Hematopoietic multipotent progenitor cell treated with erythropoietin and hydrocortisone succinate and interleukin-3 and kit ligand, for 15 days (in vitro differentiated cells): ENCODE measurements around the gene PEG3.
"Not testable (repeated sequence)": the region's sequence is repeated elsewhere in the genome, so short reads cannot be mapped to it uniquely, and the experiment has no call there.

Experiments used
- DNase-seq: peaks from one replicate; pipeline ENCODE4 v3.0.0-alpha.2; 2015; ENCODE audit warnings: low spot score

Gene PEG3

DNA sequence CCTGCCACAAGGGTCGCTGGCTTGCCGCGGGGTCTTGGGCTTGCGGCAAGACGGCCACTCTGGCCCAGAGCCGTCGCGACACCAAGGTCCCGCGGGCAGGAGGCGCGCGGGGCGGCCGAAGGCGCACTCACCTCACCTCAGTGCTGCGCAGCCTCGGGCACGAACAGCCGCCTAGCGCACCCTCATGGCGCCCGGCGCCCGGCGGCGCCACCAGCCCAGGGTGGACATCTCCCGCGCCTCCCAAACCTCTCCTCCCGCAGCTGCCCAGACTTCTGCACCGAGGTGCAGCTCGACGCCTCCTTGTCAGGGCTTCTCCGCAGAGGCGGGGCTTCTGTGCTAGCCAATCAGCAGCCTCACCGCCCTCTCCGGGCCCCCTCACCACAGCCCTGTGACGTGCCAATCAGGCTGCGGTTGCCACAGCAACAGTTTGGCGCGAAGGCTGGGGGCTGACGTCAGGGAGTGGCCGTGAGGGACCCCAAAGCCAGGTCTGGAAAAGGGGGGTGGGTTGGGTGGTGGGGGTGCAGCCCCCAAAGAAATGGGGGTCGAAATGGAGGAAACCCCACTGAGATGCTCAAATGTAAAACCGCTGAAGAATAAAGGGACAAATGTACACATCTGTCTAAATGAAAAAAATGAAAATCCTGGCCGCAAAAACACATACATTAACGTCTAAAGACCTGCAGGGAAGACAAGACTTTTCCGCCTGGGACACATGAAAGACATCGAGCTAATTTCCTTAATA is at the start of gene PEG3, which contains the start of gene ZIM2:
PEG3 (minus strand) TSS at position 276 of the 742 bp plus-strand sequence. CDS start 16,071 bp downstream, outside the sequence.
ZIM2 (minus strand) TSS at position 276 of the 742 bp plus-strand sequence. CDS start 16,449 bp downstream, outside the sequence.
- no peak for DNase-seq

DNA sequence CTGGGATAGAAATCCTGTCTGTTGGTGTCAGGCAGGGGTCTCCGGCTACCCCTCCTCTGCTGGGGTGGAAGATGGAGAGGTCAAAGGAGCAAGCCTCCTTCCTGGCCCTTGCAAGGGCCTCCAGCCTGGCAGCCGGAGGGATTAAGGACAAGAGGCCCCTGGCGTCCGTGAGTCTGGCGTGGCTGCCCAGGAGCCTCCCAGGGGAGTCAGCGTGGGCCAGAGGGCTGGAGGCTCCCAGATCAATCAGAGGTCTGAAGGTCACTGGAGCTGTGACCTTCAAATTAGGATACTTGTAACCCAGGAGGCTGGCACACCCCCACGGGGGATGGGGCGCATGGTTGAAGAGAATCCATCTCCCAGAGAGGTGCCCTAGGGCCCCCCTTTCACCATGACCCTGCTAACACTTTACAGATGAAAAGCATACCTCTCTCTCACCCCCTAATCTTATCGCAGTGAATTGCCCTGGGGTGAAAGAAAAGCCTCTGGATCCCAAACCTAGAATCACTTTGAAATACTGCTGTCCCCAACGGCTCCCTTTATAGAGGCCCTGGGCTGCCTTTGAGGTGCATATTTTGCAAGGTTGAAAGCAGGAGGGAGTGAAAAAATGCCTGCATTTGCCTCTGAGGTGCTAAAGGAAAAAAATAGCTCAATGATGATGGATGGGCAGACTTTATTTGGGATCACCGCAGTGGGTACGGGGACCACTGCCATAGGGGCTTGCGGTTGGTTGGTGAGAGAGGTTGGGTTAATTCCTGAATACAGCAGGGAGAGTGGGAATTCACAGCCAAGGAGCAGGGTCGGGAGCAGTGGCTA is 44.9 kb upstream of the PEG3 start:
- no peak for DNase-seq

DNA sequence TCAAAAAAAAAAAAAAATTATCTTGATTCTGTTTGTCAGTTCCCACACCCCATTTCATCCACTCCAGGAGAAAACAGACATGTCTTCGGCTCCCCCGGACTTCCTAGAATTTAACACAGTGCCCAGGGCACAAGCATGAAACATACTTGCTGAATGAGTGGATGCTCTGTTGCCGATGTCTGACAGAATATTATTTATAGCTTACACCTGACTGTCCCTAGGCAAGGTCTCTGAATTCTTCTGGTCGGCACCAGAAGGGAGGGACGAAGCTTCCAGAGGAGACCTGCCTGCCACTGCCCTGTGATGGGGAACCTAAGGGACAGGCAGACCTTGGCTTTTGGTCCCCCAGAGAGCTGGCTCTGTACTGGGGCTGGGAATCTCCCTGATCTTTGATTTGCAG is 43.9 kb upstream of the PEG3 start:
- no peak for DNase-seq

DNA sequence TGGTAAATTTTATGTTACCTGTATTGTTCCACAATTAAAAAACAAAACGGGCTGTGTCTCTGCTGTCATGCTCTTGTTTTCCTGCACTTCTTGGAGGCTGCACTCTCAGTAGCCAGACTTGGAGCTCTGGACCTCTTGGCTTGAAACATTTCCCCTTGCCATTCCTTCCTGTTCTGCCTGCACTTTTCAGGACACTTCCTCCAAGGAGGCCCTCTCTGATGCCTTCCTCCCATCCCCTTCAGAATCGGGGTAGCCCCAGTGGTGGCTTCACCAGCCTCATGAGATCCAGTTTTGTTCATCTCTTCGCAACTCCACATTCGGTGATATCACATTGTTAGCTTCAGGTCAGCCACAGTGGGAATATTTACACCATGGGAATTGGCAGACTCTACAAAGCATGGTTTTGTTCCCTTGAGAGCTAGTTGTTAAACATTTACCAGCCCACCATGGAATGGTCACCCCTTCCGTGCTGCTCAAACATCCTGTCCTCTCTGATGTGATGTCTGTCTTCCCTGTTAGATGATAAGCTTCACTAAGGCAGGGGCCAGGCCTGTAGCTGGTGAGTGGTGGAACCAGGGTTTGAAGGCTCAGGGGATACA is 40.2 kb upstream of the PEG3 start:
- DNase-seq, result no peak

DNA sequence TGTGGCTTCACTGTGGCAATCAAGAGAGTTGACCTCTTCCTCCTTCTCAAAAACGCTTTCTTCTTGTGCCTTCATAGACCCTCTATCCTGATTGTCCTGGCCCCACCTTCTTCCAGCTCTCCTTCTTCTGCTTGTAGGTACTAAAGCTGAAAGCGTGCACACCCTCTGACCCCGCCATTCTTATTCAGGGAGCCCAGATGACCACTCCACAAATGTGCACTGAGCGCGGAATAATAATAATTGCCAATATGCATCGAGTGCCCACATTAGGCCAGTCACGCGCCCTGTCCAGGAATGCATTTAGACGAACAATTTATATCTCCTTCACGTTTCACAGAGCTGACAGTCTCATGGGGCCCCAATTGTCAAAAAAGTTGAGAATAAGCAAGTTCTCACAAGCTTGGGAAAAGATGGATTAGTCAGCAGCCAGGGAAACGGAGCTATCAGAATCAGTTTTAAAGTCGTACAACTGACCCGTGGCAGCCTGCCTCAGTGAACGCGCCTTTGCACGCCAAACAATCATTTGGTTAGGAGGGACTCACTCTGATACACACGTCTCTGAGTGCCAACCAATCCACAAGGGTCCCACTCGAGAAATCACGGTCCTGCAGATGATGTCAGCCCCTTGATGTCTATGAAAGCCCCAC is 36.7 kb upstream of the PEG3 start:
- no peak for DNase-seq

DNA sequence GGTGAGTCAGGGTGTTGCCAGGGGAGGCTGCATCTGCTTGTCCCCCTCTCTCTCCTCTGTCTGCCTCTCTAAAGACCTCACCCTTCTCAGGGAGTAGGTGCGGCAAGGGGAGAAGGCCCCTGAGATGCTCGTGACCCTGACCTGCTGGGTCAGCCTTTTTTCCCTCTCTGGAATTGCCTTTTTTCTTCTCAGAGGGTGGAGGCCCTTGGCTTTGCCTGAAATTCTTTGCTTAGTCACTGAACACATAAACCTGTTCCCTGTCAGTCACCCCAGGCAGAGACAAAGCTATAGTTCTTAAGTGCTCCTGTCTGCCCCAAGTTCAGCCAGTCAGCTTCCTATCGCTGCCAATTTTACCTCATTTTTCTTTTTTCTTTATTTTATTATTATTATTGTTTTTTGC is 35.2 kb upstream of the PEG3 start:
- no peak for DNase-seq

DNA sequence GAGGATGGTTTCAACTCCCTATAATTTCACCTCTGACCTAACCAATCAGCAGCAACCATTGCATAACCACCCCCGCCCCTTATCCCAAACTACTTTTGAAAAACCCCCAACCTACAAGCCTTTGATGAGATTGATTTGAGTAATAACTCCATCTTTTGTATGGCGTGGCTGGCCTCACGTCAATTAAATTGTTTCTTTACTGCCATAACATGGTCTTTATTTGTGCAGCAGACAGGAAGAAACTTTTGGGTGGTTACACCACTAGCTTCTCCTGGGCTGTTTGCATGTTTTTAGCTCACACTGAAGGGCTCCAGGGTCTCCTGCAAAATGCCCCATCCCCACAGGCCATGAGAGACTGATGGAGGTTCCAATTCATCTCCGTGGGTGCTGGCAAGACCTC is 34.0 kb upstream of the PEG3 start:
- no peak for DNase-seq

DNA sequence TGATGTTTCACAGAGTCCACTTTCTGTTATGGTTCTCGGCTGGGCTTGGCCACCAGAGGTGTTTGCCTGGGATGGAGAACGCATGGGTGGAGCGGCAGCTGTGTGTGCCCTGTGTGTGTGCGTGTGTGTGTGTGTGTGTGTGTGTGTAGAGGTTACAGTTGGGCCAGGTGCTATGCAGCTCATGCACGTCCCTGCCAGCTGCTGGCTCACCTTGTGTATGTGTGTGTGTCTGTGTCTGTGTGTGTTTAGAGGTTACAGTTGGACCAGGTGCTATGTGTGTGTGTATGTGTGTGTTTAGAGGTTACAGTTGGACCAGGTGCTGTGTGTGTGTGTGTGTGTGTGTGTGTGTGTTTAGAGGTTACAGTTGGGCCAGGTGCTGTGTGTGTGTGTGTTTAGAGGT is 33.0 kb upstream of the PEG3 start:
- DNase-seq, result no peak

DNA sequence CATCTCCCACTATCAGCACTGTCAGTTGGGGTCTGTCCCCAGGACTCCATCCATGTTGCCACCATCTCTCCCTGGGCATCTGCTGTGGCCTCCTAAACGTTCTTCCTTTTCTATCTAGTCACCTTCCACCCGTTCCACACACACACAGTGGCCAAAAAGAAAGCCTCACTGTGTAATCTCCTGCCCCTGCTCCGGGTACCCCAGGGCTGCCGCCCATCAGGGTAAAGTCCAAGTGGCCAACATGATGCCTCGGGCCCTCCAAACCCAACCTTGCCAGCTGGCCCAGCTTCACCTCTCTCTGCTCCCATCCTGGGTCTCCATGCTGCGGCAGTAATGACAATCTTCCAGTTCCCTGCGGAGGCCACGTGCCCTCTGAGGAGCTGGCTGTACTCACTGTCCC is 29.4 kb upstream of the PEG3 start:
- no peak for DNase-seq

DNA sequence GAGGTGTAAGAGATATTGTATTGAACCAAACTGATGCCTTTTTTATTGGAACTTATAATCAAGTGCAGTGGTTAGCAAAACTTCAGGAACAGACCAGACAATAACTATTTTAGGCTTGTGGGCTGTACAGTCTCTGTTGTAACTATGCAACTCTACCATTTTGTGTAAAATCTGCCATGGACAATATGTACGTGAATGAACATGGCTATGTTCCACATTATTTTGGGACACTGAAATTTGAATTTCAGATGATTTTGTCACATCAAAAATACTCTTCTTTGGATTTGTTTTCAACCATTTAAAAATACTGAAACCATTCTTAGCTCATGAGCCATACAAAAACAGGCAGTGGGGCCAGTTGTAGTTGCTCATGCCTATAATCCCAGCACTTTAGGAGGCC is 27.9 kb upstream of the PEG3 start:
- DNase-seq, result no peak

DNA sequence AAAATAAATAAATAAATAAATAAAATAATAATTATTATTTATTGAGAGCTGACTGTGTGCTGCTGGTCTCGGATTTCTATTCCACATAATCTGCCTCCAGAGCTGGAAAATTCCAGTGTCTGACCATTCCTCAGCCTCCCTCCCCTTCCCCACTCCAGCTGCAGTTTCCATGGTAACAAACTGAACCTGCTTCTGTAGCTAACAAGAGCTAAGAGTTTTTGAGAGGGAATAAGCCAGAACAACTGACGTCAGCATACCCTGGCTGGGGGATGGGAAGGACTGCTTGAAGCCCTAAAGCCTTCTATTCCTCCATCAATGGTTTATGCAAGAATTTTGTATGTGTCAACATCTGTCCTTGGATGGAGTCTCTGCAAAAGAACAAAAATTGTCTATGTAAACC is 26.0 kb upstream of the PEG3 start:
- DNase-seq, result no peak

DNA sequence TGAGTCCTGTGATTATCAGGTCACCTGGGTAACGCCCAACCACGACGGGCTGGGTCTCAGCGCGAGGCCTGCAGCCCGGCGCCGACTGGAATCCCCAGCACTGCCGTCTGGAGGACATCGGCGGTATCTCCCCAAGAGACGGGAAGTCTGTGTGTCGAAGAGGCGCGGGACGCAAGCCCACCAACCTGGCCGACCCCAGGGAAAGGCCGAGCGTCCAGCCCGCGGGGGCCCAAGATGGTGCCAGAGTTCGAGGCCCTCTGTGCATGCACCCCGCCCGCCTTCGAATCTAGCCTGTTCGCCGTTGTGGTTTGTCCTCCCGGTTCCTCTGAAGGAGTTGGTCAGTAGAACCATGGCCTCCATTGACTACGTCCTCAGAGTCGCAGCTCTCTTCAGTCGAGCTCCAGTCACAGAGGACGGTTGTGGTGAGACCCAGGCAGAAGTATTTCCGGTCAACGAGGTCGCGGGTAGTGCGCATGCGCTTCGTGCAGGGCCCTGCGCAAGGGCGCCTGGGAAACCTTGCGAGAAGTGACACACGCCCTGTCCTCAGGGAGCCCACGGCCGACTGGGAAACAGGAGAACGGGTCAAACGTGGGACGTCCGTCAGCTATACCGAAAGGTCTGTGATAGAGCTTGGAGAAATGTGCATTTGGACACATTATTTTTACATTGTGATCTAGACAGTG is 24.1 kb upstream of the PEG3 start:
- DNase-seq, result no peak

DNA sequence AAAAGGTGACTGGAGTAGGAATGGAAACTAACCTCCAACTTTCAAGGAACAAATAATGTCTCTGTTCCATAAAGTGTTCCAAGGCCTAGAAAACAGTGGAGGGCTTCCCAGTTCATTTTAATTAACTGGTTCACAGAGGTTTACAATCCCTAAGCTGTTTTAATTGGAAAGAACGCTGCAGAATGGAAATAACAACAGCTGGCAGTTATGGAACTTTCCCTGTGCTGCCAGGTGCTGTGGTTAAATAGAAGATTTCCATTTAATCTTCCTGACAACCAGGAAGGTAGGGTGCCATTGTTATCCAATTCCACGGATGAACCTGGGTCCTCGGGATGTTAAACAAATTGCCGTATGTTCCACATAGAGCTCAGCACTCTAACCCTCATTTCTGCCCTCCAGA is 22.2 kb upstream of the PEG3 start:
- no peak for DNase-seq

DNA sequence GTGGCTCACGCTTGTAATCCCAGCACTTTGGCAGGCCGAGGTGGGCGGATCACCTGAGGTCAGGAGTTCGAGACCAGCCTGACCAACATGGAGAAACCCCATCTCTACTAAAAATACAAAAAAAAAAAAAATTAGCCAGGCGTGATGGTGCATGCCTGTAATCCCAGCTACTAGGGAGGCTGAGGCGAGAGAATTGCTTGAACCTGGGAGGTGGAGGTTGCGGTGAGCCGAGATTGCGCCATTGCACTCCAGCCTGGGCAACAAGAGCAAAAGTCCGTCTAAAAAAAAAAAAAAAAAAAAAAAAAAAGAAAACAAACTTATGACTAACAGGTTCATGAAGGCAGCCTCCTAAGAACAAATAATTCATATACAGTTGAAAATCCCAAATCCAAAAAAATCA is 19.9 kb upstream of the PEG3 start:
- DNase-seq, result not testable (repeated sequence)

DNA sequence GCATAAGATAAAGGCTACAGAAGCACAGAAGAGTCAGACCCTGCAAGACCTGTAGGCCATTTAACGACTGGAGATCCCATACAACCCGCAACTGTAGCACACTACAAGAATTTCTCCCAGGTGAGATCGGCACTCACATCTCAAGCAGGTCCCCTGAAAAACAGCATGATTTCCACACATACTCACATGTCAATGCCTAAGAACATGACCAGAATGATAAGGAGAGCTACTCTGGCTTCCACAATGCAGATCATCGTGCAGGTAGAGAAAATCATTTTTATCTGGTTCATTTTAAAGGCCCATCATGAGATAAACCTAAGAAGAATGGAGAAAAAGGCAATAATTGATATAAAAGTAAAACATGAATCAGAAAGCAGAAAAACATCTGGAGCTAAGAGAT is 17.5 kb upstream of the PEG3 start:
- no peak for DNase-seq

DNA sequence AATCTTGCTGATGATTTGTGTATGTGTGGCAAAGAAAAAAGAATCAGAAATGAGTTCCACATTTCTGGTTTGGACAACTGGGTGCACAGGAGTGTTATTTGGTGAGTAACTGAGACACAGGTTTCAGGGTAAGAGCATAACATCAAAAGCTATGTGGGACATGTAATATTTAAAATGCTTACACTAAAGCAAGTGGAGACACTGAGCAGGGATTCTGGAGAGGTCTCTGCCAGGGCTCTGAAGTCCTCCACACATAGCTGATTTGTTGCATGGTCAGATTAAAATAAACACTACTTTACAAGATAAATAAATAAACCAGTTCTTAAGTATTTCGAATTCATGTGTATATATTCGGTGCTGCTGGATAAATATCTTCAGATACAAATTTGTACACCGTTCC is 16.3 kb upstream of the PEG3 start:
- DNase-seq, result no peak

DNA sequence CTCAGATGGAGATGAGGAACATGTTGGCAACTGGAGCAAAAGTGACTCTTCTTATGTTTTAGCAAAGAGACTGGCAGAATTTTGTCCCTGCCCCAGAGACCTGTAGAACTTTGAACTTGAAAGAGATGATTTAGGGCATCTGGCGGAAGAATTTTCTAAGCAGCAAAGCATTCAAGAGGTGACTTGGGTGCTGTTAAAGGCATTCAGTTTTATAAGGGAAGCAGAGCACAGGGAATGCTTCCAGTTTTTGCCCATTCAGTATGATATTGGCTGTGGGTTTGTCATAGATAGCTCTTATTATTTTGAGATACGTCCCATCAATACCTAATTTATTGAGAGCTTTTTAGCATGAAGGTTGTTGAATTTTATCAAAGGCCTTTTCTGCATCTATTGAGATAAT is 11.8 kb upstream of the PEG3 start:
- DNase-seq, result not testable (repeated sequence)

DNA sequence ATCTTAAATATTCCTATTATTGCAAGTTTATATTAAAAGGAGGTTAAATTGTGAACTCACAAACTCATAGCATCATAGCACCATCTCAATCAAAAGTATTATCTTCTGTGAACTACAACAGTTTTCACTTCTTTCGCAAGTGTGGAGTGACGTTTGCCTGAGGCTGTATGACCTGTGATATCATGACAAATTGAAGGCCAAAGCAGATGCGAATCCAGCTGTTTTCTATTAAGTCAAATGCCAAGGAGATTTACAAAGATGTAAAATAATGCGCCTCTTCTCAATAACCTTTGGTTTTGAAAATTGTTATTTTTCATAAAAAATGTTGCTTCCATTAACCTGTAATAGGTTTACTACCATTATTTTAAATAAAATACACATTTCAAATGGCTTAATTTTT is 7.6 kb upstream of the PEG3 start:
- no peak for DNase-seq

DNA sequence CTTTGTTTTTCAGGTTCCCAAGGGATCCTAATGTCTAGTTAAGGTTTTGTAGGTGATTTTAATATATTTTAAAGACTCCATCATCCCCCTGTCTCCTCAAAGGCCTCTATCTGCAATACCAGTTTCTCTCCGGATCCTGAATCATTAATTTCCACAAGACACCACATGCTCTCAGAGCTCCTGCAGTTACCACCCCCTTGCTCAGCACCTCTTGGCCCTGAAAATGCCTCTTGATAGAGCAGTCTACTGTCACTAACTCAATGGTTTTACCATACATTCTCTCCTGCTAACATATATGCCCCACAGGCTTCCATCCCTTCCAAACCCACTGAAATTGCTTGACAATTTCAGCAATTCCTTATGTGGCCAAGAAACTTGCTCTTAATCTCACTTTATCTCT is 1.9 kb upstream of the PEG3 start:
- no peak for DNase-seq

DNA sequence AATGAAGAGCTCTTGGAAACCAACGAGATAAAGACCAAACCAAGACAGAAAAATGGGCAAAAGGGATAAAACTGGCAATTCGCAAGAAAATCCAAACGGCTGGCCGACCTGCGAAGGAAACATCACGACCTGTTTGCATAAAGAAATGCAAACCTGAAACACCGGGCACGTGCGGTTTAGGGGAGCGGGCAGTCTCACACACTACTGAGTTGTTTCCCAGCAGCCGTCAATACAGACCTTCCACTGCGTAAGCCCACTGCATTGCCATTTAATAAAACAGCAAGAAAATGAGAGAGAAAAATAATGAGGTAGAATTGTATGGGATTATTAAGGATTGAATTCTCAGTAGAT is 642 bp upstream of the PEG3 start:
- DNase-seq, result no peak

DNA sequence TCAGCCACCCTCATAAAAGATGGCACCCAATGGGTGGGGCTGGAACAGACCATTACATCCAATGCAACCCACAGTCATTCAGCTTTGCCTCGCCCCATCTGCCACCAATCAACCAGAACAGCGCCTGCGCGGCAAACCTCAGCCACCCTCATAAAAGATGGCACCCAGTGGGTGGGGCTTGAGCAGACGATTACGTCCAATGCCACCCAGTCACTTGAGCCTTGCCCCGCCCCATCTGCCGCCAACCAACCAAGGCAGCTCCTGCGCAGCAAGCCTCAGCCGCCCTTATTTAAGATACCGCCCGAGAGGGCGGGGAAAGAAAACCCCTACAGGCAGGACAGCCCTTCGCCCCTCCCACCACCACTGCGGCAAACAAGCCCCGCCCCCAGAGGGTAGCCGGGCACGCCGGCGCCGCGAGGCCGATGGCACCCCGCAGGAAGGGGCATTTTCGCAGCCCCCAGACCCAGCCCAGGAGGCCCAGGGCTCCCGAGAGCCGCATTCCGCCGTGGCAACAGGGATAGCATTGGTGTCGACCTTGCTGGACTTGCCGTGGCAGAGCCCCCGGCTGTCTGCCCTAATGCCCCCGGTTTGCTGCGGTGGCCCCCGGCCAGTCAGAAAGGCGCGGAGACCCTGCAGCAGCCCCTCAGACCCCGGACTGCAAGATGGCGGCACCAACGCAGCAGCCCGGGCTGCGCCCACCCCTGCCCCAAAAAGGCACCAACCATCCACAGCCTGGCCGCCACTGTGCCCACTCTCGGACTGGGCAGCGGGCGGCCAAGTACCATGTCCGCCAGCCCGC is 675 bp downstream of the PEG3 start:
- DNase-seq, result no peak
